Putamen (tissue), 1 donor: ENCODE results near the gene SPAG9.

Experiments used
- DNase-seq: peaks from one replicate; pipeline ENCODE4 v3.0.0-alpha.2; 2016; ENCODE audit warnings: low spot score

The SPAG9 gene

DNA sequence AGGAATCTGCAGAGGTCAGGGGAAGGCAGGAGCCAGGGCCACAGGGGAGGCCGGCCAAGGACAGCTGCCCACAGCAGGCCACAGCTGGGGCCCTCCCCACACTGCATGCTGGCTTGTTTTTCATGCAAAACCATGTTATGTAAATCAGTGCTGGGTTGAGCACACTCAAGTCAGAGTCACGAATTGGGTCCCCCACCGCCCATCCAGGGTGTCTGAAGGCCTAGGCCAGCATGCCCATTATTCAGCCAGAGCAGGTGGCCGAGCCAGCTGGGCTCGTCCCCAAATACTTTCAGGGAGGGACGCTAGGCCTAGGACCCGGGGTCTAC, 203.3 kb downstream of the SPAG9 start:
- DNase-seq: peak; percentile 65

DNA sequence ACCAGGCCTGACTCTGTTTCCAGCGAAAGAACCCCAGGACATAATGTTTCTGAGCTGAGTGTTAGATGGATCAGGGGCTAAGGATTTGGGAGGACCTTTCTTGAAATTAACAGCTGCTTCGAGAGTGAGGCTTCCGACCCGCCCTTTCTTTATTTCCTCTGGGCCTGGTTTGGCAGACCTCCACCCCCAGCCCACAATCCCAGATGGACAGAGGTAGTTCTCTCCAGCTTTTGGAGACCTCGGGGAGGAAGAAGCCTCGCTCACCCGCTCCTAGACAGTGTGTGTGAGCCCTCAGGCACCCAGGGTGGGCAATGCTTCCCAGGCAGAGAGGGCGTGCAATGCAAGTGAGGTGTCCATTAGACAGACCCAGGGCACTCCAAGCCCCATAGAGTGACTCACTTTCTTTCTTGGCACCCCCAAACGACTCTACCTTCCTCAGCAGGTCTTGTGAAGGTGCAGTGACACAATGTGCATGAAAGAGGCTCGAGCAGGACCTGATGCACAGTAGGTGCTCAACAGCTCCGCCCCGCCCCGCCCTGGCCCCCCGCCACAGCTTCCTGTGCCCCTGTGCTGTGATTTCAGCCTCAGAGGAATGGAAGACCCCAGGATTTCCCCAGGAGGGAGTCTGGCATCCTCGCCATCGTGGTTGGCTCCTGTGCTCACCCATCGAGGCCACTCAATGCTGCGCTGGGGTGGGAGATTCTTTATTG, 203.8 kb downstream of the SPAG9 start:
- no peak for DNase-seq

- DNase-seq: no peak
Measured at GRCh38 chr17:50916026-50916707, 204.5 kb downstream of the SPAG9 start.

DNA sequence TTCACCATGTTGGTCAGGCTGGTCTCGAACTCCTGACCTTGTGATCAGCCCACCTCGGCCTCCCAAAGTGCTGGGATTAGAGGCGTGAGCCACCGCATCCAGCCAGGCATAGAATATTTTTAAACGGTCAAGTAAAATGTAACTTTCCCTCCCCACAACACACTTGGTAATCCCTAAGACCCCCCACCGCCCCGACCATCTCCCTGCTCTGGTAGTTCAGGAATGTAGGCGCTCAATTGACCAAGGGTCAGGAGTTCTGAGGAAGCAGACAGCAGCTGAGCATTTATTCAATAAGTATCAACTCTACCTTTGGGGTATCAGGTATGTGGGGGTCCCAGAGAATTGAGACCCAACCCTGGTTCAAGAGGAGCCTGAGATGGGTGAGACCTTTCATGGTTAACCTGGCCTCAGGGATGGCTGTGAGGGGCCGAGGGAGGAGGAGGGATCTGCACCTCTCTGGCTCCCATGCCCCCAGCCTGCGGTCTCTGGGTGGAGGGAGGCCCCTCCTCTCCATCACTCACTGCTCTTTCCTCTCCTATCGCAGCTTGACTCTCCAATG, 206.1 kb downstream of the SPAG9 start:
- no peak for DNase-seq

- no peak for DNase-seq
Measured at GRCh38 chr17:50913120-50913519, 207.5 kb downstream of the SPAG9 start.
